Heart left ventricle (tissue), 16 donors: Measurements from ENCODE around the gene COL23A1. TPM values are rescaled to one million over a fixed set of nuclear protein-coding genes. Genes with fewer than 3 reads are reported as not detected.

ENCODE experiments used
- ATAC-seq, 4 donors: fragments of 200-7000 bp; cut with Tn5 transposase; one replicate each; pipeline ENCODE4 v1.9.1; 2020 to 2022; ENCODE audit warnings: moderate library complexity in 4 of 4, mild to moderate bottlenecking in 3 of 4, moderate number of reproducible peaks in 1 of 4
- DNase-seq, 5 donors: peaks; one replicate each; pipeline ENCODE4 v3.0.0-alpha.2; 2020
- H3K27ac ChIP-seq, 12 donors: fragments of 200-600 bp; sonication (generic) in 4 of 12; one replicate each; pipeline versions ENCODE4 v1.5.0 to v1.8.0; 2016 to 2022; ENCODE audit warnings: mild to moderate bottlenecking in 2 of 12
- H3K27me3 ChIP-seq, 9 donors: fragments of 200-600 bp; sonication (generic) in 2 of 9; one replicate each; pipeline versions ENCODE4 v1.5.1 to v1.8.0; 2016 to 2022; ENCODE audit warnings: mild to moderate bottlenecking in 3 of 9
- H3K36me3 ChIP-seq, 9 donors: fragments of 200-600 bp; sonication (generic) in 2 of 9; one replicate each; pipeline versions ENCODE4 v1.5.0 to v1.8.0; 2018 to 2022; ENCODE audit warnings: mild to moderate bottlenecking in 2 of 9
- H3K4me1 ChIP-seq, 12 donors: fragments of 200-600 bp; sonication (generic) in 4 of 12; one replicate each; pipeline versions ENCODE4 v1.5.0 to v1.8.0; 2016 to 2022; ENCODE audit warnings: mild to moderate bottlenecking in 3 of 12
- H3K4me3 ChIP-seq, 12 donors: fragments of 200-600 bp; sonication (generic) in 4 of 12; one replicate each; pipeline versions ENCODE4 v1.5.0 to v1.8.0; 2017 to 2022; ENCODE audit warnings: mild to moderate bottlenecking in 9 of 12, moderate library complexity in 4 of 12
- H3K9me3 ChIP-seq, 12 donors: fragments of 200-600 bp; sonication (generic) in 4 of 12; one replicate each; pipeline versions ENCODE4 v1.5.0 to v1.8.0; 2016 to 2022; ENCODE audit warnings: mild to moderate bottlenecking in 1 of 12
- CTCF ChIP-seq, 12 donors: fragments of 200-600 bp; sonication (generic) in 4 of 12; IDR thresholded peaks; one replicate each; pipeline versions ENCODE4 v1.5.0 to v1.8.0; 2018 to 2022; ENCODE audit warnings: antibody characterized with exemption in 12 of 12, mild to moderate bottlenecking in 5 of 12
- POLR2A ChIP-seq, 2 donors: fragments of 450-650 bp; IDR thresholded peaks; one replicate each; pipeline ENCODE4 v1.6.1; 2017; ENCODE audit warnings: antibody characterized with exemption in 2 of 2, mild to moderate bottlenecking in 2 of 2, moderate library complexity in 2 of 2
- WGBS, 4 donors: extraction: QIAGEN DNeasy Blood & Tissue Kit in 2 of 4; methylation state at CpG; one replicate each; pipeline versions ENCODE4 v1.1.5 to v1.1.7; 2013 to 2018; 5-methylcytosine and 5-hydroxymethylcytosine counted together
- intact Hi-C, 10 donors: fragments of 100-400 bp; cut with DNase I; formaldehyde crosslinking; loops; one replicate each; pipeline versions ENCODE4 v1.11.1 to v1.14.2; 2022
- polyA plus RNA-seq, 2 donors: library from polyadenylated mRNA; stranded (reverse); fragments of 200-250 nt; gene quantifications; one replicate each; pipeline ENCODE4 v1.2.3, GENCODE V29; 2013
- total RNA-seq, 9 donors: library from RNA; depleted of rRNA in 2 of 9; stranded (reverse); fragments of >200 nt in 2 of 9; fragmentation: NEBNext Ultra II Directional in 3 of 9; extraction: Animal tissue kit (Norgen Biotek cat#: 25700) in 3 of 9; gene quantifications; one replicate each; pipeline versions ENCODE4 v1.1.0 to v1.2.4, GENCODE V29; 2016 to 2023
- donor health status: ischemic (EF 13 %, LVEDD 7.1; RV severe dilation, severe dysfunction).
- donor health status: healthy with polysubstance abuse.
- donor health status: DM: no; HTN: yes; CAD: no.
- donor health status: DM: no; HTN: no; CAD: no.
- donor health status: ischemic (EF 25% LVEDD 6.9; RV normal size, moderate dysfunction).
- donor health status: ischemic (EF 25% LVEDD 5.7; RV mildly dilated, moderate dysfunction).
- donor health status: healthy.
- donor health status: DM: yes; HTN: yes; CAD: no.
- donor health status: ischemic (EF 35%, LVEDD 5.7; RV mildly dilated, moderate dysfunction).
- donor health status: nonischemic (EF 11% LVEDD 7.7; RV severe dilation, severe dysfunction).
- donor health status: DM: yes; HTN: yes; CAD: no.
- donor health status: PGD.
- donor health status: ischemic (EF 29% LVEDD 5.4; RV normal size, mild dysfunction).
- donor health status: nonischemic (EF 23%, LVEDD 6.1; RV moderate dilation, normal function).

COL23A1 gene
- total and polyA plus RNA-seq, 11 donors: 6.0 to 33.0 (median 18.8) TPM

DNA sequence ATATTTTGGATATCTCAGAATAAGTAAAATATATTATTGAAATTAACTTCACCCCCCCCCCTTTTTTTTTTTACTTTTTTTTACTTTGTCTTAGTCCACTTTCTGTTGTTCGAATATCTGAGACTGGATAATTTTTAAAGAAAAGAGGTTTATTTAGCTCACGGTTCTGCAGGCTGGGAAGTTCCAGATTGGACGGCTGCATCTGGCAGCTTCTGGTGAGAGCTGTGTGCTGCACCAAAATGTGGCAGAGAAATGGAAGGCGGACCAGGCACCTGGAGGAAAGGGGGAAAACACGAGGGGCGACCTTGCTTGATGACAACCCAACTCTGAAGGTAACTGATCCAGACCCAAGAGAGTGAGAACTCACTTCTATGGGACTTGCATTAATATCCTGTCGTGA is 397.4 kb downstream of the COL23A1 start:
- intact Hi-C loops: no loop called here
- TF ChIP-seq POLR2A (IDR thresholded peaks at IDR 0.05) (no peak), CTCF (IDR thresholded peaks at IDR 0.05) (no peak)

DNA sequence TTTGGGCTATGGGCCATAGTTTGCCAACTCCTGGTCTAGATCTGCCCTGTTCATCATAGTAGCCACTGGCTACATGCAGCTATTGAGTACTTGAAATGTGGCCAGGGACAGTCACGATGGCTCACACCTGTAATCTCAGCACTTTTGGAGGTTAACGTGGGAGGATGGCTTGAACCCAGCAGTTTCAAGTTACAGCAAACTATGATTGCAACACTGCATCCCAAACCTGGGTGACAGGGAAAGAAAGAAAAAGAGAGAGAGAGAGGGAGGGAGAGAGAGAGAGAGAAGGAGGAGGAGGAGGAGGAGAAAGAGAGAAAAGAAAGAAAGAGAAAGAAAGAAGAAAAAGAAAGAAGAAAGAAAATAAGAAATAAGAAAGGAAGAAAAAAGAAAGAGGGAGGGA is 397.9 kb downstream of the COL23A1 start:
- Histone ChIP-seq H3K27ac (no peak overlapping the region), H3K4me3 (no peak overlapping the region), H3K4me1 (peaks cover 0 to 8% (median 0%) of the 10 kb centered on the region in 12 donors), H3K36me3 (no peaks in the 10 kb centered on the region), H3K9me3 (no peaks in the 10 kb centered on the region), H3K27me3 (peaks cover 0 to 15% (median 0%) of the 10 kb centered on the region in 9 donors)
- intact Hi-C loops: no loop called here
- DNase-seq (no peak), ATAC-seq (no peak)
- 56 to 68% (median 61%) methylated on average over 2 of the region's 2 CpGs for WGBS, 4 donors
- TF ChIP-seq POLR2A (IDR thresholded peaks at IDR 0.05): no peak
- no peak for TF ChIP-seq CTCF (IDR thresholded peaks at IDR 0.05)

More for the DNA sequence above, 397.4 kb downstream of the COL23A1 start:
- Histone ChIP-seq H3K4me3 (no peak overlapping the region), H3K4me1 (peaks cover 0 to 8% (median 0%) of the 10 kb centered on the region in 12 donors), H3K9me3 (no peaks in the 10 kb centered on the region), H3K27ac (no peak overlapping the region), H3K27me3 (peaks cover 0 to 15% (median 0%) of the 10 kb centered on the region in 9 donors), H3K36me3 (no peaks in the 10 kb centered on the region)
- DNase-seq (no peak), ATAC-seq (no peak)
- 86 to 90% (median 89%) methylated on average over 7 of the region's 7 CpGs for WGBS, 4 donors

DNA sequence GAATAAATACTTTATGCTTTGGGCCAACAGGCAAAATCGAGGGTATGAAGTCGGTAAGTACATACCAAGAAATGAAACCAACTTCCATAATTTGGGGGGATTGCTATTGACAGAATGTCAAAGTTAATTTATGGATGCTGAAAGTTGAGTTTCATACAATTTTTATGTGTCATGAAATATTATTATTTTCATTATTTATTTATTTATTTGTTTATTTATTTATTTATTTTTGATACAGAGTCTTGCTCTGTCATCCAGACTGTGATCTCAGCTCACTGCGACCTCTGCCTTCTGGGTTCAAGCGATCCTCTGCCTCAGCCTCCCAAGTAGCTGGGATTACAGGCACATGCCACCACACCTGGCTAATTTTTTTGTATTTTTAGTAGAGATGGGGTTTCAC is 398.5 kb downstream of the COL23A1 start:
- WGBS, 4 donors: 69 to 84% (median 76%) methylated on average over 4 of the region's 4 CpGs

GRCh38 chr5:178189433-178189832 is 400.8 kb downstream of the COL23A1 start:
- peaks cover 0 to 15% (median 0%) of the 10 kb centered on the region in 9 donors for H3K27me3 ChIP-seq
- ATAC-seq (no peak), DNase-seq (no peak)
- no peak overlapping the region for H3K27ac ChIP-seq
- WGBS, 4 donors: 39 to 73% (median 46%) methylated on average over 2 of the region's 2 CpGs
- intact Hi-C loops: no loop called here
- H3K4me1 ChIP-seq: peaks cover 0 to 8% (median 0%) of the 10 kb centered on the region in 12 donors
- TF ChIP-seq POLR2A (IDR thresholded peaks at IDR 0.05): no peak
- TF ChIP-seq CTCF (IDR thresholded peaks at IDR 0.05): no peak
- H3K9me3 ChIP-seq: no peaks in the 10 kb centered on the region
- H3K4me3 ChIP-seq: no peak overlapping the region
- no peaks in the 10 kb centered on the region for H3K36me3 ChIP-seq

More for the DNA sequence above, 398.5 kb downstream of the COL23A1 start:
- ATAC-seq: no peak
- no peak for DNase-seq
- no peak for TF ChIP-seq POLR2A (IDR thresholded peaks at IDR 0.05)
- Histone ChIP-seq H3K9me3 (no peaks in the 10 kb centered on the region), H3K4me3 (no peak overlapping the region), H3K27ac (no peak overlapping the region), H3K4me1 (peaks cover 0 to 8% (median 0%) of the 10 kb centered on the region in 12 donors), H3K27me3 (peaks cover 0 to 15% (median 0%) of the 10 kb centered on the region in 9 donors), H3K36me3 (no peaks in the 10 kb centered on the region)
- intact Hi-C loops: no loop called here

Other genes starting within 250 kb of the COL23A1 start
- 10 to 100 TPM in 8 of 9 donors, 1 to 10 TPM in 1; 9.9 to 24.0 (median 16.3) TPM for gene CLK4, start 36.7 kb upstream of the COL23A1 start, total RNA-seq
- gene CLK4, start 36.7 kb upstream of the COL23A1 start, polyA plus RNA-seq: 10 to 100 TPM in 1 of 2 donors, 1 to 10 TPM in 1; 5.2 to 23.4 TPM
- 10 to 100 TPM in 1 of 9 donors, 1 to 10 TPM in 8; 5.9 to 10.2 (median 7.2) TPM for gene ZNF354A, start 140.3 kb upstream of the COL23A1 start, total RNA-seq
- gene ZNF354A, start 140.3 kb upstream of the COL23A1 start, polyA plus RNA-seq: 1 to 10 TPM; 6.4 to 7.7 TPM